GM18511 (cell line): ENCODE data around the gene PRAMEF13.
"Not testable (repeated sequence)": the region's sequence is repeated elsewhere in the genome, so short reads cannot be mapped to it uniquely, and the experiment has no call there.

Experiments
- ATAC-seq: cut with Tn5 transposase; IDR thresholded peaks from one replicate; pipeline ENCODE4 v1.9.1; 2021; ENCODE audit warnings: mild to moderate bottlenecking, moderate library complexity; ENCODE audit not compliant: unreplicated experiment

PRAMEF13 gene, protein sequence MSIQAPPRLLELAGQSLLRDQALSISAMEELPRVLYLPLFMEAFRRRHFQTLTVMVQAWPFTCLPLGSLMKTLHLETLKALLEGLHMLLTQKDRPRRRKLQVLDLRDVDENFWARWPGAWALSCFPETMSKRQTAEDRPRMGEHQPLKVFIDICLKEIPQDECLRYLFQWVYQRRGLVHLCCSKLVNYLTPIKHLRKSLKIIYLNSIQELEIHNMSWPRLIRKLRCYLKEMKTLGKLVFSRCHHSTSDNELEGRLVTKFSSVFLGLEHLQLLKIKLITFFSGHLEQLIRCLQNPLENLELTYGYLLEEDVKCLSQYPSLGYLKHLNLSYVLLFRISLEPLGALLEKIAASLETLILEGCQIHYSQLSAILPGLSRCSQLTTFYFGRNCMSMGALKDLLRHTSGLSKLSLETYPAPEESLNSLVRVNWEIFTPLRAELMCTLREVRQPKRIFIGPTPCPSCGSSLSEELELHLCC

DNA sequence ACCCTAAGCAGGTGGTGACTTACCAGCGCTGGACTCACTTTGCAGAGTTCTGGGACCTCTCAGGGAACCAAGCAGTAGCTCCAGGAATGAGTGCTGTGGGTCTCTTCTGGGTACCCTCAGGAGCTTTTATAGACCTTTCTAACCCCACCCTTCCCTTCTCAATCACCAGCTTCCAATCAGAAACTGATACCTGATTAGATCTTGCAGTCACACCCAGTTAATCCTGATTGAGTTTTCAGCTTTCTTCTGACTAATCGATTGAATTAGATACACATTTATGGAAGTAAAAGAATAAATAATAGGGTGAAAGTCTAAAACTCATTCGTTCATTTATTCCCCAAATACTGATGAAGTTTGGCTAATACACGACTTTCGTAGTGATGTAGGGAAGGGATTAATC is at the start of gene PRAMEF13:
TSS of gene PRAMEF13 (minus strand) at position 101 of the 400 bp plus-strand sequence. CDS start 1,820 bp downstream, outside the sequence.
- ATAC-seq = not testable (repeated sequence)

DNA sequence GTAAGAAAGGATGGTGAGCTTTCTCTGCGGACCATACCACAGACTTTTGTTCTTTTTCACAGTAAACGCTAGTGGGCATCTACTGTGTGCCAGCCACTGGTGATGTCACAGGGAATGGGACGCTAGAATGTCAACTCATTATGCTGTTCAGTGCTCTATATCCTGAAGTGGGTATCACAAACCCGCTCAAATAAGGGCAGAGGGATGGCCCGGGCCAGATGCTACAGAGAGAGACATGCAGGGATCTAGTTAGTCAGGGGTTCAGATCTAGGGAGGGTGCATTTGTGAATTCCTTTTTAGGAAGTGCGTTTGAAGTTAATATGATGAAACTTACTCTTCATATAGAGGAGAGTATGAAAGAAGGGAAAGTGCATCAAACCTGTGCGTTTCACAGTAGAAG is 45.9 kb upstream of the PRAMEF13 start:
- ATAC-seq = not testable (repeated sequence)

DNA sequence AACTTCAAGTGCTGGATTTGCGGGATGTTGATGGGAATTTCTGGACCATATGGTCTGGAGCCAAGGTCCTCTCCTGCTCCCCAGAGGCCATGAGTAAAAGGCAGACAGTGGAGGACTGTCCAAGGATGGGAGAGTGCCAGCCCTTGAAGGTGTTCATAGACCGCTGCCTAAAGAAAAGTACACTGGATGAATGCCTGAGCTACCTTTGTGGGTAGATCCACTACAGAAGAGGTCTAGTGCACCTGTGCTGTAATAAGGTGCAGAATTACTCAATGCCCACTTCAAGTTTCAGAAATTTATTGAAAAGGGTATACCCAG is 45.3 kb upstream of the PRAMEF13 start:
- not testable (repeated sequence) for ATAC-seq

DNA sequence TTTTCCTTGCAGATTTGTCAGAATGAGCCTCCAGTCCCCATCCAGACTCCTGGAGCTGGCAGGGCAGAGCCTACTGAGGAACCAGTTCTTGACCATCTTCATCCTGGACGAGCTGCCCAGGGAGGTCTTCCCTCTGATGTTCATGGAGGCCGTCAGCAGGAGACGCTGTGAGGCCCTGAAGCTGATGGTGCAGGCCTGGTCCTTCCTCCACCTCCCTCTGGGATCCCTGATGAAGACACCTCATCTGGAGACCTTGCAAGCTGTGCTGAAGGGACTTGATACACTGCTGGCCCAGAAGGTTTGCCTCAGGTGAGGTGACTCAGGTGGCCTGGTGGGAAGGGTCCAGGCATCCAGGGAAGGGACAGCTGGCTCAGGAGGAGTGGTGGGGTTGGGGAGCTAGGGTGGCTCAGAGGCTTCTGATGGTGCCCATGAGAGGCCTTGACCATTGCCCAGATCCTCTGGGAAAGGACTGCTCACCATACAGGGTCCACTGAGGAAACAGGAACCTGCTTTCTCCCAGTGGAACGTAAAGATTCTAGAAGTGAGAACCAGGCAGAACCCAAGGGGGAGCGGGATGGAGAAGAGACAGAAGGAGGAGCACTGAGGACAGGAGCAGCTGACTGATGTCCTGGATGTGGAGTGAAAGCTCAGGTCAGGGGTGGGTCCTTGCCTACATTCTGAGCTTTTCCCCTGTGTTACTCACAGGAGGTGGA is 44.8 kb upstream of the PRAMEF13 start:
- ATAC-seq = not testable (repeated sequence)

DNA sequence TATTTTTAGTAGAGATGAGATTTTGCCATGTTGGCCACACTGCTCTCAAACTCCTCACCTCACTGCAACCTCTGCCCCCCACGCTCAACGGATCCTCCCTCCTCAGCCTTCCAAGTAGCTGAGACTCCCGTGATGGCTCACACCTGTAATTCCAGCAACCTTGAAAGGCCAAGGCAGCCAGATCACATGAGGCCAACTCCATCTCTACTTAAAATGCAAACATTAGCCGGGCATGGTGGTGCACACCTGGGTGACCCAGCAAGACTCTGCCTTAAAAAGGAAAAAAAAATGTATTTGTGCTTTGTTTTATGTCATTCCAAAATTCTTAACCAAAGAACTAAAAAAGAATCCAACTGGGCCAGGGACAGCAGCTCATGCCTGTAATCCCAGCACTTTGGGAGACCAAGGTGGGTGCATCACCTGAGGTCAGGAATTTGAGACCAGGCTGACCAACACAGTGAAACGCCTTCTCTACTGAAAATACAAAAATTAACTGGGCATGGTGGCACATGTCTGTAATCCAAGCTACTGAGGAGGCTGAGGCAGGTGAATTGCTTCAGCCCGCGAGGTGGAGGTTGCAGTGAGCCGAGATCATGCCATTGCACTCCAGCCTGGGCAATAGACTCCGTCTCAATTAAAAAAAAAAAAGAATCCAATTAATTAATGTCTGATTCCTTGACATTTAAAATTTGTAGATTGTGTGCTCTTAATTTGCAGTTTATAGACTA is 42.5 kb upstream of the PRAMEF13 start:
- ATAC-seq = not testable (repeated sequence)

DNA sequence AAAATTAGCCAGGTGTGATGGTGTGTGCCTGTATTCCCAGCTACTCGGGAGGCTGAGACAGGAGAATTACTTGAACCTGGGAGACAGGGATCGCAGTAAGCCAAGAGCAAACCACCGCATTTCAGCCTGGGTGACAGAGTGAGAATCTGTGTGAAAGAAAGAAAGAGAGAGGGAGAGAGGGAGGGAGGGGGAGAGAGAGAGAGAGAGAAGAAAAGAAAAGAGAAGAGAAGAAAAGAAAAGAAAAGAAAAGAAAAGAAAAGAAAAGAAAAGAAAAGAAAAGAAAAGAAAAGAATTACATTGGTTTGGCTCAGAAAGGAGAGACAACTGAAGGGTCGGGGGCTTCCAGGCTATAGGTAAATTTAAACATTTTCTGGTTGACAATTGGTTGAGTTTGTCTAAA is 38.4 kb upstream of the PRAMEF13 start:
- not testable (repeated sequence) for ATAC-seq

DNA sequence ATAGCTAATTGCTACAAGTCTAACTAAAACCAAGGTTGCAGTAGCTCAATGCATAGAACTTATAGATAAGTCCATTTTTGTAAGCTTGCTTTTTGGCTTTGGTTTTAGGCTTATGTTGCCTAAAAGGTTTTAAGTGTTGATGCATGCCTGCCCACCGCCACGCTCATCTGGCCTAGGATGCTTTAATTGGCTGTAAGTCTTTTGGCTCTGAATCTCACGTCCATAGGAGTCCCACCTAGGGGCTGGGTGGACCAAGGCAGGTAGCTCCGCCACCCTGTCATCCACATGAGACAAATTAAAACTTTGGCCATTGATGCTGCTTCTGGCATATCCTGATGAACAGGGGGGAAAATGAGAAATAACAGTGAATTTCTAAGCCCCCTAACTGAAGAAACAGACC is 36.4 kb upstream of the PRAMEF13 start:
- ATAC-seq = not testable (repeated sequence)

DNA sequence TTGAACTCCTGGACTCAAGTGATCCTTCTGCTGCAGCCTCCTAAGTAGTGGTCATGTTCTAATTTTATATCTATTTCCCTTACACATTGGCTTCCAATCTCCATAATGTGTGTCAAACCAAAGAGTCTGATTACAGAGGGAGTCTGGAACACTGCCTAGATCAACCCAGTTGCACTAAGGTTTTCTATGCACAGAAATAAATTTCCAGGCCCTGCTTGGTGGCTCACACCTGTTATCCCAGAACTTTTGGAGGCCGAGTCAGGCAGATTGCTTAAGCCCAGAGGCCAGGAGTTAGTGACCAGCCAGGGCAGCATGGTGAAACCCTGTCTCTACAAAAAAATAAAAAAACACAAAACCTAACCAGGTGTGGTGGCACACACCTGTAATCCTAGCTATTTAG is 32.8 kb upstream of the PRAMEF13 start:
- ATAC-seq = not testable (repeated sequence)

DNA sequence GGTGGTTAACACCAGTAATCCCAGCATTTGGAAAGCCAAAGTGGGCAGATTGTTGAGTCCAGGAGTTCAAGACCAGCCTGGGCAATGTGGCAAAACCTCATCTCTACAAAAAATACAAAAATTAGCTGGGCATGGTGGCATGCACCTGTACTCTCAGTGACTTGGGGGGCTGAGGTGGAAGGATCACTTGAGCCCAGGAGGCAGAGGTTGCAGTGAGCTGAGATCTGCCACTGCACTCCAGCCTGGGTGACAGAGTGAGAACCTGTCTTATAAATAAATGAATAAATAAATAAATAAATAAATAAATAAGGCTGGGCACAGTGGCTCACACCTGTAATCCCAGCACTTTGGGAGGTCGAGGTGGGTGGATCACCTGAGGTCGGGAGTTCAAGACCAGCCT is 30.8 kb upstream of the PRAMEF13 start:
- ATAC-seq = not testable (repeated sequence)

DNA sequence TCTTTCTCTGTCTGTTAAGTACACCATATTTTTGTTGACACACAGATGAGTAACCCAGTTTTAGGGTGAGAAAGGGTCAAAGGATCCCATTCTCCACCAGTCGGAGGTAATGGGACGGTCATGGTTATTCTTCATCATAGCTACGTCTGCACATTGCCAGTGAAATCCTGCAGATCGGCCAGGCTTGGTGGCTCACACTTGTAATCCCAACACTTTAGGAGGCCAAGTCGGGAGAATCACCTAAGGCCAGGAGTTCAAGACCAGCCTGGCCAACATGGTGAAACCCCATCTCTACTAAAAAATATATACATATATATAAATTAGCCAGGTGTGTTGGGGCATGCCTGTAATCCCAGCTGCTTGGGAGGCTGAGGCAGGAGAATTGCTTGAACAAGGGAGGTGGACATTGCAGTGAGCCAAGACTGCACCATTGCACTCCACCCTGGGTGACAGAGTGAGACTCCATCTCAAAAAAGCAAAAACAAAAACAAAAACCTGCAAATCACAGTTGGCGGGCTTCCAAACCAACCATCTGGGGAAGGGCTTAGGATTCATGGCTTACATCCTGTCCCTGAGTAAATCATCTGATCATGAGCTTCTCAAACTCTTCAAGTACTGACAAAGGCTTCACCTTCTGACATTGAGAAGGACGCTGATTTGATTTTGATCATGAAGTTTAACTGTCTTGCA is 30.0 kb upstream of the PRAMEF13 start:
- ATAC-seq = not testable (repeated sequence)

DNA sequence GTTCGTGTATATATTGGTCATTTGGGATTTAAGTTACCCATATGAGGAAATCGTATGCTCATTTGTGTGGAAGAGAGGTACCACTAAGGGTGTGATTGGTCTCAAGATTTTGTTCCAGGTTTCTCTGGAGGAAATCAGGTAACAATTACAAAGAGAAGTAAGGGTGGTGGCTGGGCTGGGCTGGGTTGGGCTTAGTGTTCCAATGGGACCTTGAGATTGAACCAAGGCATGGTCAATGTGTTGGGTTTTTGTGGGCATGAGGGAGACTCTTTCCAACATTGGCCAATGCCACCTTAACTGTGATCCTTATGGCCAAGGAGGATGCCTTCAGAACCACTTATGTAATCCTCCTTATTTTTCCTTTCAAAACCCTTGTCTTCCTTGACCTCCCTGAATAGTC is 29.4 kb upstream of the PRAMEF13 start:
- not testable (repeated sequence) for ATAC-seq

DNA sequence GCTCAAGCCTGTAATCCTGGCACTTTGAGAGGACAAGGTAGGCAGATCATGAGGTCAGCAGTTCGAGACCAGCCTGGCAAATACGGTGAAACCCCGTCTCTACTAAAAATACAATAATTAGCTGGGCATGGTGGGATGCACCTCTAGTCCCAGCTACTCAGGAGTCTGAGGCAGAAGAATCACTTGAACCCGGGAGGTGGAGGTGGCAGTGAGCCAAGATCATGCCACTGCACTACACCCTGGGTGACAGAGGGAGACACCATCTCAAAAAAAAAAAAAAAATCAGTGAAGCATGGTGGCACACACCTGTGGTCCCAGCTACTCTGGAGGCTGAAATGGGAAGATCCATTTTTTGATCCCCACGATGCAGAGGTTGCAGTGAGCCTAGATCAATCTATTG is 28.9 kb upstream of the PRAMEF13 start:
- not testable (repeated sequence) for ATAC-seq

DNA sequence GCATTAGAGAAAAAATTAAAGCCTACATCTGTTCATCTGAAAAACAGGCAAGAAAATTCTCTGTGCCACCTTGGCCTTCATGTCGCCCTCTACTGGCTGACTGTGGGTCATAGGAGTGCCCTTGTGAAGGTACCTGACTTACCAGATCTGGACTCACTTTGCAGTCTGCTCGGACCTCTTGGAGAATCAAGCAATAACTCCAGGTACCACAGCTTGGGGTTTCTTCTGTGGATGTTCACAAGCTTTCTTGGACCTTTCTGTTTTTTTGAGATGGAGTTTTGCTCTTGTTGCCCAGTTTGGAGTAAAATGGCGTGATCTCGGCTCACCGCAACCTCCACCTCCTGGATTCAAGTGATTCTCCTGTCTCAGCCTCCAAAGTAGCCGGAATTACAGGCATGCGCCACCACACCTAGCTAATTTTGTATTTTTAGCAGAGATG is 27.2 kb upstream of the PRAMEF13 start:
- ATAC-seq = no peak

DNA sequence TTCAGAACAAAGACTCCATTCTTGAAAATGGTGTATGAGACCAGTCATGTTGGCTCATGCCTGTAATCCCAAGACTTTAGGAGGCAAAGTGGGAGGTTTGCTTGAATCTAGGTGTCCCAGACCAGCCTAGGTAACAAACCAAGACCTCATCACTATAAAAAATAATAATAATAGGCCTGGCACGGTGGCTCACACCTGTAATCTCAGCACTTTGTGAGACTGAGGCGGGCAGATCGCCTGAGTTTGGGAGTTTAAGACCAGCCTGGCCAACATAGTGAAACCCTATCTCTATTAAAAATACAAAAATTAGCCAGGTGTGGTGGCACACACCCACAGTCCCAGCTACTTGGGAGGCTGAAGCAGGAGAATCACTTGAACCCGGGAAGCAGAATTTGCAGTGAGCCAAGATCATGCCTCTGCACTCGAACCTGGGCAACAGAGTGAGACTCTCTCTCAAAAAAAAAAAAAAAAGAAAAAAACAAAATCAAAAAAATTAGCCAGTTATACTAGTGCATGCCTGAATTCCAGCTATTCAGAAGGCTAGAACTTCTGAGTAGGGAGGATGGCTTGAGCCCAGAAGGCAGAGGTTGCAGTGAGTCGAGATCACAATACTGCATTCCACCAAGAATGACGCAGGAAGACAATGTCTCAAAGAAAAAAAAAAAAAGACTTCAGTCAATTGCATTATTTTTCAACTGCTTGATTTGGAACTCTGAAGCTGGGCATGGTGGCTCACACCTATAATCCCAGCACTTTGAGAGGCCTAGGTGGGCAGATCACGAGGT is 26.3 kb upstream of the PRAMEF13 start:
- ATAC-seq = not testable (repeated sequence)

DNA sequence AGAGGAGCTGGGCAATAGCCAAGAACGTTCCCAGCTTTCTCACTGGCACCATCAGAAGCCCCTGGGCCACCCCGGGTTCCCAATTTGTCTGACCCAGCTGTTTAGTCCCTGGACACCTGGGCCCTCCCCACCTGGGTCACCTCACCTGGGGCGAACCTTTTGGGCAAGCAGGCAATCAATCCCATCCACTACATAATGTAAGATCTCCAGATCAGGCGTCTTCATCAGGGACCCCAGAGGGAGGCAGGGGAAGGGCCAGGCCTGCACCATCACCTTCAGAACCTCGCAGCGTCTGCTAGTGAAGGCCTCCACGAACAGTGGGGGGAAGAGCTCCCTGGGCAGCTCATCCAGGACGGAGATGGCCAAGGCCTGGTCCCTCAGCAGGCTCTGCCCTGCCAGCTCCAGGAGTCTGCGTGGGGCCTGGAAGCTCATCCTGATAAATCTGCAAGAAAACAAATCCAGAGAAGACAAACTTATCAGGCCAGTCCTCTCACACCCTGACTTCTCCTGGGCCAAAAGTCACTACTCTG is 24.5 kb upstream of the PRAMEF13 start, which contains the start of gene PRAMEF18:
TSS of gene PRAMEF18 (minus strand) at position 480 of the 530 bp plus-strand sequence. CDS start at position 432, 48 bp downstream.
- not testable (repeated sequence) for ATAC-seq

DNA sequence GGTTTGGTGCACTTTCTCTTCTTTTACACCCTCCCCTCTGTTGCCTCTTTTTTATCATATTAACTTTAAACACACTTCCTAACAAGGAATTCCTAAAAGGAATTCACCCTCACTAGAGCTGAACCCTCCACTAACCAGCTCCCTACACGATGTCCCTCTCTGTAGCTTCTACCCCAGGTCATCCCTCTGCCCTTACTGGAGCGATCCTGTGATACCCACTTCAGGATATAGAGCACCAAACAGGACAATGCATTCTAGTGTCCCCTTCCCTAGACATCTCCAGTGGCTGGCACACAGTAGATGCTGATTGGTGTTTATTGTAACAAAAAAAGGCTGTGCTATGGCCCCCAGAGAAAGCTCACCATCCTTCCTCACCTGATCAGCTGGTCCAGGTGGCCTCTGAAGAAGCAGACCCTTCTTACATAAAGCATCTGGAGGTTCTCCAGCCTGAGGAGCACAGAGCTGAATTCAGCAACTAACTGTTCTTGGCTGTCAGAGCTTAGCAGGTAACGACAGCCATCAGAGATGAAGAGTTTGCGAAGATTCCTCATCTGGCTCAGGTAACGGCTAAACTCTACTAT is 23.4 kb upstream of the PRAMEF13 start:
- no peak for ATAC-seq

DNA sequence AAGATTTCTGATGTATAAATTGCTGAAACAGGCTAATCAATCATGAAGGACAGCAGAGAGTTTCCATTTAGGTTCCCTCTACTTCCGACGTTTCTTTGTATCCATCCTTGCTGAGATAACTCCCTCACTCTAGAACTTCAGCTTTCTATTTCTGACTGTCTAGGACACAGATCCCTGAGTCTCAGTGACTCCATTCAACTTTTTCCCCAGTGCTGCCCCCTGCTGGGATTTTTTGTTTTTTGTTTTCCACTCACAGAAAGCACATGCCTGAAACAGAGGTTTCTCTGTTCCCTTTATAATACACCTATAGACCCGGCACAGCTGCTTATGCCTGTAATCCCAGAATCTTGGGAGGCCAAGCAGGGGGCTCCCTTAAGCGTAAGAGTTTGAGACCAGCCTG is 21.6 kb upstream of the PRAMEF13 start:
- ATAC-seq = not testable (repeated sequence)

DNA sequence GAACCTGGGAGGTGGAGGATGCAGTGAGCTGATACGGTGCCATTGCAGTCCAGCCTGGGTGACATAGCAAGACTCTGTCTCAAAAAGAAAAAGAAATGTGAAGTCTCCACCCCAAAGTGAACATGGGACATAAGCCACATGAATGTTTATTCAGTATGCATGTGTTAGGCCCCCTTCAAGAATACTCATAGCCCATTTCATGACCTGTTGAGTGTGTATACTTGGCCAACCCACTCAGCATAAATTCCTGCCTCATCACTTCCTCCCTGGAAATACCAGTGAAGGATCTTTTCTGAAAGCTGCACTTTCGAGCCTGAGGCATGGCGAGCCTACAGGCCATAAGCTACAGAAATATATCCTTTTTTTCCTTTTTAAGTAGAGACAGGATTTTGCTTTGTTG is 18.0 kb upstream of the PRAMEF13 start:
- ATAC-seq = not testable (repeated sequence)

DNA sequence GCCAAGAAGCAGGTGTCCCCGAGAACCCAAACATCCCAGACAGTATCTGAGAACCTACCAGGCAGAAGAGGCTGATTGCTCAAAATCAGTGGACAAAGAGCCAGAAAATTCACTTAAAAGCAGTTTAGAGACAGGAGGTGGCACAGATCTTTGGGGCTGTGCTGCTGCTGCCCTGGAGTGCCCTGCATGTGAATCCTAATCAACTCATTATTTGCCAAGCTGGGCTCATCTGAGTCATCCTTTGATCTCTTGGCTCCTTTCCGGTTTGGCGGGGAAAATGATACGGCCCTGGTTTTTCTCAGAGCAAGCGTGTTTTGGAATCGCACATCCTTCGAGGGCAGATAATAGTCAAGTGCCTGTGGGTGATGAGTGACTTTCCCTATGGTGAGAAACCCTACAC is 15.4 kb upstream of the PRAMEF13 start:
- ATAC-seq = not testable (repeated sequence)
